Measurements from ENCODE around the gene FGF14.

Gene FGF14

GRCh38 chr13:102361113-102361512 lies 40.7 kb downstream of the FGF14 start:
- DNase-seq: no peak

DNA sequence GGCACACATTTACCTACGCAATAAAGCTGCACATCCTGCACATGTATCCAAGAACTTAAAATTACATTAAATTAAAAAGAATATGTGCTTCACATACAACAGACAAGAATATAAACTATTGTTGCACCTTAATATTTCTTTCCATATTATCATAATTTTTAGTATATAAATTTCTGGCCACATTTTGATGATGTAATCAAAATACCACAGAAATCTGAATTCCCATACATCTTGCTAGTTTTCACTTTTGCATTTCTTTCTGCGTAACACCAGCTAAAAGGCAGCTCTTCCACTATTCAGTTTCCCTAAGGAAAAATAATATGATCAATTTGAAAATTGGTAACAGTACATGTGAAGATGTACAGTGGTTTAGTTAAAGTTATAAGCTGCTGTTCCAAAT lies 42.6 kb downstream of the FGF14 start:
- DNase-seq: no peak

DNA sequence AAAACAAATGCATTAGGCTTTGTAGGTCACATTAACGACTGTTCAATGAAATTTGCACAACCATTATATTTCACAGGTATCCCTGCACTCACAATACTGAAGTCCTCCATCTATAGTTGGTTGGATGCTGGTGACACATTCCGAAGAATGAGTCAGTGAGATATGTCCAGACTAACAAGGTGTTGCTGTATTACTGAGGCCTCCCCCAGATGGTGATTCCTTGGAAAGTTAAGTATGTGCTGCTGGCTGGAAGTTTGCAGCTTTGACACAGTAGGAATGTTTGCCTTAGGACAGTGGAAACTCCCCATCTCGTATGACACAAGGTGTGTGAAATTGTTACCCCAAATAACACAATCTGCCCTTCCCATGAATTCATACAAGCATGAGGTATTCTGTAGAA lies 46.6 kb downstream of the FGF14 start:
- no peak for DNase-seq

- no peak for DNase-seq
Measured at GRCh38 chr13:102354011-102354410, 47.8 kb downstream of the FGF14 start.

DNA sequence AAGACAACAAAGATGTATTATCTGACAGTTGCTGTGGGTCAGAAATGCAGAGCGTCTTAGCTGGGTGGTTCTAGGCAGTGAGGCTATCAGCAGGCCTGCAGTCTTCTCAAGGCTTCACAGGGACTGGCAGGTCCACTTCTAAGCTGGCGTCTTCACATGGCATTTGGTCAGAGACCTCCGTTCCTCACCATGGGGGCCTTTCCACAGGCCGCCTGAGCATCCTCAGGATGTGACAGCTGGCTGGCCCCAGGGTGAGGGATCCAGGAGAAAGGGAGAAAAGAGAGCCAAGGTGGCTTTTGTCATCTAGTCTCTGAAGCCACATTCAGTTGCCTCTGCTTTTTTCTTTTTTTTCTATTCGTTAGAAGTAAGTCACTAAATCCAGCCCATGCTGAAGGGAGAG lies 50.3 kb downstream of the FGF14 start:
- no peak for DNase-seq

DNA sequence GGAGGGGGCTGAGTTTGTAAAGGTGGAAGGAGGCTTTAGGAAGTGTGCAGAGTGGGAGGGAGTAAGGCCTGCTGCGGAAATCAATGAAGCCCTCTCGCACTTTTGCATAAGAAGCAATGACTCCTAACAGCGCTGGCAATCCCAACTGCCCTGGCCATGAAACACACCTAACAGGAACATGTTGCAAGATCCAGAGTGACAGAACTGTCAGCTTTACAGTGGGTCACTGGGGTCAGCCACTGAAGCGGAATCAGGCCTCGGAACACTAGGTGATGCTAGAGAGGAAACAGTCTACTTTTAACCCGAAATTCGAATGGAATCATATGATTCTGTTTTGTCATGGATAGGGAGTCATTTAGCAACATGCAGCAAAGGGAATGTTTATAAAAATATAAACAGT lies 54.4 kb downstream of the FGF14 start:
- DNase-seq: no peak

- no peak for DNase-seq
Measured at GRCh38 chr13:102346769-102347168, 55.1 kb downstream of the FGF14 start.

DNA sequence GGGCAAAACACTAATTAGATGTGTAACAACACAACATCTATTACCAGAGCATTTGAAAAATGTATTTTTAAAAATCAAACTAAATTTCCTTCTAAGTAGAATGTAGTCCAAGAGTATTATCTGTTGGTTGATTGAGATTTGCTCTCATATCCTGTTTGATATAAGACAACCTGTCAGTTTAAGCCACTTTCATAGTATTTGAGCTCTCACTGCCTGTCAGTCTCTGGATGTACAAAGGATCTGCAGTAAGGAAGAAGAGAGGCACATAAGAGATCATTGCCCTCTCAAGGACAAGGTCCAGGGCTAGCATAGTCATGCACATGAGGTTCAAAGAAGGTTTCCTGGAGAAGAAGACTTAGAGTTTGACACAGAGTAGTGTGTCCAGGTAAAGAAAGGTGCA lies 57.4 kb downstream of the FGF14 start:
- DNase-seq: no peak

- DNase-seq: peak; percentile 39
Measured at GRCh38 chr13:102333320-102334198, 68.3 kb downstream of the FGF14 start.

- no peak for DNase-seq
Measured at GRCh38 chr13:102328909-102329308, 72.9 kb downstream of the FGF14 start.

- DNase-seq: no peak
Measured at GRCh38 chr13:102327119-102327617, 74.7 kb downstream of the FGF14 start.

GRCh38 chr13:102326381-102327118 lies 75.3 kb downstream of the FGF14 start:
- no peak for DNase-seq

DNA sequence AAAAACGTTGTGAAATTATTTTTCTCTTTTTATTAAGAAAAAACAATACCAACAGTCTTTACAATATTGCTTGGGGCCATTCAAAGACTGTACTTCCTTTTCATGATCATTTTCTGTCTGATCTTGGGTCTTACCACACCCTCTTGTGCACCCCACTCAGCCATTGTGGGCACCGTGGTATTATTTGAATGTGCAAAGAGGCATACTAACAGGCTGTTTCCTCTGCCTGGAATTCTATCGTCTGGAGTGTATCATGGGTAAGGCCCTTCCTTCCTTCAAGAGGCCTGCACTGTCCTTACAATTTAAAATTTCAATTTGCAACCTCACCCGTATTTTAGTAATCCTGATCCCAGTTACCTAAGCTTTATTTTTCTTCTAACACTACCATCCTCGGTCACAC lies 76.5 kb downstream of the FGF14 start:
- peak; percentile 41 for DNase-seq

- DNase-seq: no peak
Measured at GRCh38 chr13:102323505-102323904, 78.3 kb downstream of the FGF14 start.

DNA sequence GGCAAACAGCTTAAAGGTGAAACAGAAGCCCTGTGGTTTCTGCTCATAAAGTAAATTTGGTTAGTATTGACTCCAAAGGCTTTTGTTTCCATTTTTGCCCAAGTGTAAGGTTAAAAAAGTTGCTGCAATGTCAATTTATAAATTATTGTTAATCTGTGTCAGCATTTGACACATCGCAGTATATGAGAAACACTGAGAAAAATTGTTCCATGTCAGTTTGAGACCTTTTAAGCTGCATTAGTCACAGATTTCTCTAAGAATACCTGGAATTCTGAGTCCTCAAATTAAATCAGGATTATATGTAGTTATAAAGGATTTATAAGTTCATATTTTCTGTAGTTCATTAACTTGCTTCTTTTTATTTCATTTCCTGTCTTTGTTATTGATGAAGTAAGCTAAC lies 78.8 kb downstream of the FGF14 start:
- DNase-seq: no peak

DNA sequence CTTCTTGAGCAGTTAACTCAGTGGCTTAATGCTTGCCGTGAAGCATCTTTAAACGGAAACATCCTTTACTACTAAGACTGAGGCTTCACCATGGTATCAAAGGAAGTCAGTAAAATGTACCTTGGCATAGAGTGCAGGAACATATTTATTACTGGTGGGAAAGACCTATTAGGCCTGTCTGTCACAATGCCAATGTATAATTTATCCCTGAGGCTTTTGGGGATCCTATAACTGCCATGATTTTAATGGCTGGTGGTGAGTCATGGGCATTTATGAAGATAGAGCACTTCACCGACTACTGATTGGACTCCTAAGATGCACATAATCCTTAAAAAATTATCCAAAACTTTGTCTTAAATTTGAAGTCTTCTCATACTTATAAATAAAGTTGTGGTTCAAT lies 79.6 kb downstream of the FGF14 start:
- no peak for DNase-seq

DNA sequence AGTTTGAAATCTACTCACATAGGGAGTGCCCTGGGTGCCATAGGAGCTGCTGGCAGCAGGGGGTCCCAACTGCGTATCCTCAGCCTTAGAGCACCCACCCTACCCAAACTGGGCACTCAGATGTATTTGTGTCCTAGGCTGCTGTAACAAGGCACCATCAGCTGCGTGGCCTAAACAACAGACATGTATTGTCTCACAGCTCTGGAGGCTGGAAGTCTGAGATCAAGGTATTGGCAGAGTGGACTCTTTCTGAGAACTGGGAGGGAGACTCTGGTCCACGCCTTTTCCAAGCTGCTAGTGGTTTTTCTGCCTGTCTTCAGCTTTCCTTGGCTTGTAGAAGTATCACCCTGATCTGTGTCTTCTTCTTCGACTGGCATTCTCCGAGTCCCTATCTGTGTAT lies 83.6 kb downstream of the FGF14 start:
- DNase-seq: no peak

DNA sequence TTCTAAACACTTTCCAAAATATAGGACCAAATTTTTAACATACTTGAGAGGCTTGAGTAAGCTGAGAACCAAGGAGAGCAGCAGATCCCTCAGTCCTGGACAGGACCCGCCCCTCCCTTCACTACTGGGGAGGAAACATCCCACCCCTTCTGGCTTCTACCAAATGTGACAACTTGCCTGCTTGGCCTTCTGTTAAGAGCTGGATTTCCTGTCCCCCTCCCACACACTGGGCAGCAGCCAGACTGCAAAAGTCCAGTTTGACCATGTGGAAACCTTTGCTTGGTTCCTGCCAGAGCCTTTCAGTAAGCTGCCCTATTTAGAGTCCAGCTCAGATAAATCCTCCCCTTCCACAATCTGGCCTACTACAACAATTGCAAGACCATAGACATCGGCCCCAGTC lies 84.3 kb downstream of the FGF14 start:
- no peak for DNase-seq

- no peak for DNase-seq
Measured at GRCh38 chr13:102316732-102317131, 85.1 kb downstream of the FGF14 start.

GRCh38 chr13:102312841-102313240 lies 89.0 kb downstream of the FGF14 start:
- no peak for DNase-seq

DNA sequence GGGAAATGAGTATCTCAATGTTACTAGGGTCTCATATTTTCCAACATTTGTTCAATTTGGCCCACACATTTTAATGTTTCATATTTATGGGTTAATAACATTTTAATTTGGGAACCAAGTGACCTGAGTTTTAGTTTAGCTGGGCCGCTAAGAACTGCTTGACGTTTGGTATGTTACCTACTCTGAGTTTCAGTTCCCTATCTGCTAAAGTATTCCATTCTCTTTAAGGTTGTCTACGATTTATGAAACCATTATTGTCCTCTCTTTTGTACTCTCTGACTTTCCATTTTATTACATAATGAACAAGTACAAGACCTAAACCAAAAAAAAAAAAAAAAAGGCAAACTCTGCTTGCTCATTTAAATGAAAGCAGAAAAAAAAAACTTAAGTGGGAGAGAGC lies 89.9 kb downstream of the FGF14 start:
- no peak for DNase-seq

DNA sequence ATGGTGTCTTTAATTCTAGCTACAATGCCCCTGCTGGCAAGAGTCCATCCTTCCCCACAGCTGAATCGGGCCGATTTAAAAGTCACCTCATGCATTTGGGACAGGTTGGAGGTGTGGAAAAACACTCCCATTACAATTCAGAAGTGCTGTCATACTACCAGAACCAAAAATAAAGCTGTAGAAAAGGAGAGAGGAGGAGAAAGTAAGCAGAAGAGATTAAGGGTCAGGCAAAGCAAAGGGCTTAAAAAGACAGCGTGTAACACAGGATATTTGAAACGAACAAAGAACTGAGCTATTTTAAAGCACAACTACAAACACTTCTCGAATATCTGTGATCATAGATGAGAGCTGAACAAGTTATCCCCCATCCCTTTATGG lies 90.4 kb downstream of the FGF14 start:
- no peak for DNase-seq

GRCh38 chr13:102310691-102311418 lies 91.0 kb downstream of the FGF14 start:
- no peak for DNase-seq

DNA sequence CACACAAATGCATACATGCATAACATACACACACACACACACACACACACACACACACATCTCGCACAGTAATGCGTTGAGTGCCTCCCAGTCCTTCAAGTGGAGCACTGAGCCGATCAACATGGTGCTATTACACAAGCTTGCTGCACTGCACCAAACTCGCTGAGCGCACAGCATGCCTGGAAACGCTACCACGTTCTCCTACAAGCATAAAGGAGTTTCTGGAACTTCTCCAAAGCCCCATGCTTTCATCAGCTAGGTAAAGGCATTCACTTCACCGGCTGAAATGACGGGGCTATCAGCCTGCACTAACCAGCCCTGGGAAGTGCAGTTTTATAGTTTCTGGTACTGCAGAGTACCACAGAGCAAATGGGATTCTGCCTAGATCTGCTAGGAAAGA lies 92.7 kb downstream of the FGF14 start:
- DNase-seq: no peak
